Sciatic nerve (tissue), 2 donors: ENCODE data around the gene ERP44. TPM values are rescaled to one million over a fixed set of nuclear protein-coding genes. Genes with fewer than 3 reads are reported as not detected.
A peak's percentile ranks its signal among the peaks of the same experiment; 100 is the strongest.
"Not testable (repeated sequence)": the region's sequence is repeated elsewhere in the genome, so short reads cannot be mapped to it uniquely, and the experiment has no call there.

Source experiments
- ATAC-seq: fragments of 200-7000 bp; cut with Tn5 transposase; one replicate; pipeline ENCODE4 v1.9.1; 2020; ENCODE audit warnings: mild to moderate bottlenecking, moderate library complexity
- DNase-seq: peaks from one replicate; pipeline ENCODE4 v3.0.0-alpha.2; 2020; ENCODE audit warnings: low spot score
- intact Hi-C: fragments of 100-400 bp; cut with DNase I; formaldehyde crosslinking; loops from one replicate; pipeline ENCODE4 v1.14.2; 2022
- total RNA-seq: library from RNA; stranded (reverse); fragmentation: NEBNext Ultra II Directional; extraction: Animal tissue kit (Norgen Biotek cat#: 25700); gene quantifications from one replicate; pipeline ENCODE4 v1.2.1, GENCODE V29; 2021
- donor health status: DM: no; HTN: no; CAD: no.
- donor health status: DM: no; HTN: no; CAD: no.

ERP44 gene
- total RNA-seq, 1 donor from 2014 or later: 15.9 TPM

- DNase-seq (no peak), ATAC-seq (no peak)
- intact Hi-C loops: no loop called here
These were observed 7.1 kb upstream of the ERP44 start for GRCh38 chr9:100105861-100106260.

GRCh38 chr9:100104314-100104713, 5.5 kb upstream of the ERP44 start:
- intact Hi-C loops: no loop called here
- DNase-seq (no peak), ATAC-seq (no peak)

GRCh38 chr9:100101608-100102007, 2.8 kb upstream of the ERP44 start:
- no peak for ATAC-seq

GRCh38 chr9:100100146-100100667, 1.4 kb upstream of the ERP44 start:
- intact Hi-C loops: no loop called here
- DNase-seq (no peak), ATAC-seq (no peak)

More at GRCh38 chr9:100101608-100102007, 2.8 kb upstream of the ERP44 start:
- intact Hi-C loops: no loop called here
- DNase-seq: no peak

- ATAC-seq: peak; percentile 19
- intact Hi-C loops: no loop called here
- DNase-seq: no peak
These were observed 882 bp upstream of the ERP44 start for GRCh38 chr9:100099722-100100042.

- peak; percentile 64 for DNase-seq
- ATAC-seq: peak; percentile 1
- intact Hi-C loops: no loop called here
These were observed 534 bp downstream of the ERP44 start for GRCh38 chr9:100098046-100098886.

GRCh38 chr9:100096378-100096916, 2.4 kb downstream of the ERP44 start:
- DNase-seq: no peak
- intact Hi-C loops: no loop called here
- no peak for ATAC-seq

GRCh38 chr9:100094411-100094810, 4.4 kb downstream of the ERP44 start:
- ATAC-seq, intact Hi-C loops, DNase-seq: not testable (repeated sequence)

- DNase-seq: no peak
- intact Hi-C loops: no loop called here
- no peak for ATAC-seq
These were observed 6.7 kb downstream of the ERP44 start for GRCh38 chr9:100092066-100092465.

- no peak for DNase-seq
- intact Hi-C loops: no loop called here
- no peak for ATAC-seq
These were observed 7.2 kb downstream of the ERP44 start for GRCh38 chr9:100091650-100092049.

GRCh38 chr9:100090880-100091279, 7.9 kb downstream of the ERP44 start:
- intact Hi-C loops: no loop called here
- DNase-seq (no peak), ATAC-seq (no peak)

- ATAC-seq (no peak), DNase-seq (no peak)
- intact Hi-C loops: no loop called here
These were observed 10.6 kb downstream of the ERP44 start for GRCh38 chr9:100088202-100088601.

GRCh38 chr9:100087218-100087617, 11.6 kb downstream of the ERP44 start:
- ATAC-seq (no peak), DNase-seq (no peak)
- intact Hi-C loops: no loop called here

GRCh38 chr9:100086097-100086635, 12.6 kb downstream of the ERP44 start:
- DNase-seq (no peak), ATAC-seq (no peak)
- intact Hi-C loops: no loop called here

- ATAC-seq: no peak
- intact Hi-C loops: no loop called here
These were observed 14.1 kb downstream of the ERP44 start for GRCh38 chr9:100084734-100085133.

GRCh38 chr9:100084128-100084453, 14.7 kb downstream of the ERP44 start:
- ATAC-seq (no peak), DNase-seq (no peak)
- intact Hi-C loops: no loop called here

More at GRCh38 chr9:100084734-100085133, 14.1 kb downstream of the ERP44 start:
- no peak for DNase-seq

GRCh38 chr9:100083448-100084127, 15.2 kb downstream of the ERP44 start:
- DNase-seq: no peak
- ATAC-seq: no peak
- intact Hi-C loops: no loop called here

GRCh38 chr9:100082782-100083181, 16.0 kb downstream of the ERP44 start:
- ATAC-seq: no peak
- intact Hi-C loops: no loop called here
- no peak for DNase-seq

- DNase-seq, ATAC-seq, intact Hi-C loops: not testable (repeated sequence)
These were observed 22.5 kb downstream of the ERP44 start for GRCh38 chr9:100076256-100076655.

GRCh38 chr9:100074989-100075388, 23.8 kb downstream of the ERP44 start:
- no peak for ATAC-seq
- intact Hi-C loops: no loop called here
- no peak for DNase-seq
